Renal cortical epithelial cell (primary cell): ENCODE data around the gene TMEM50B. TPM values are rescaled to one million over a fixed set of nuclear protein-coding genes. Genes with fewer than 3 reads are reported as not detected.
A peak's percentile ranks its signal among the peaks of the same experiment; 100 is the strongest.
"Not testable (repeated sequence)": the region's sequence is repeated elsewhere in the genome, so short reads cannot be mapped to it uniquely, and the experiment has no call there.

Source experiments
- DNase-seq: peaks from one replicate; pipeline ENCODE4 v3.0.0-alpha.2; 2011; ENCODE audit warnings: low read depth
- total RNA-seq: library from RNA; depleted of rRNA; stranded (reverse); fragments of >200 nt; gene quantifications from 2 replicates; pipeline ENCODE4 v1.2.3, GENCODE V29; 2014

The TMEM50B gene
- total RNA-seq, 1 donor from 2014 or later: 50.8 TPM

DNA sequence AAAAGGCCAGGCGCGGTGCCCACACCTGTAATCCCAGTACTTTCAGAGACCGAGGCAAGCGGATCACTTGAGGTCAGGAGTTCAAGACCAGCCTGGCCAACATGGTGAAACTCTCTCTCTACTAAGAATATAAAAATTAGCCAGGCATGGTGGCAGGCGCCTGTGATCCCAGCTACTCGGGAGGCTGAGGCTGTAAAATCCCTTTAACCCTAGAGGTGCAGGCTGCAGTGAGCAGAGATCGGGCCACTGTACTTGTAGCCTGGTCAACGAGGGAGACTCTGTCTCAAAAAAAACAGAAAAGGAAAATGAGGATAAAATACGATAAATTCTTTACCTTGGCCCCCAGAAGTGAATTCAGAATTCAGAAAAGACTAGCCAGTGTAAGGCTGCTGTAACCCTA lies 1.6 kb downstream of the TMEM50B start:
- no peak for DNase-seq

- no peak for DNase-seq
Observed at GRCh38 chr21:33477066-33477465, 2.7 kb downstream of the TMEM50B start.

GRCh38 chr21:33473344-33473743 lies 6.4 kb downstream of the TMEM50B start:
- no peak for DNase-seq

- no peak for DNase-seq
Observed at GRCh38 chr21:33470701-33471100, 9.1 kb downstream of the TMEM50B start.

DNA sequence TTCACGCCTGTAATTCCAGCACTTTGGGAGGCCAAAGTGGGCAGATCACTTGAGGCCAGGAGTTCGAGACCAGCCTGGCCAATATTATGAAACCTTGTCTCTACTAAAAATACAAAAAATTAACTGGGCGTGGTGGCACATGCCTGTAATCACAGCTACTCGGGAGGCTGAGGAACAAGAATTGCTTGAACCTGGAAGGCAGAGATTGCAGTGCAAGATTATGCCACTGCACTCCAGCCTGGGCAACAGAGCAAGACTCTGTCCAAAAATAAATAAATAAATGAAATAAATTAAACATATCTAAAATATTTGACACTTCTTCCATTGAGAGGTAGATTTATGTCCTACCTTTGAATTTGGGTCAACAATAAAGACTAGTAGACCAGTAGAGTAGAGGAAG lies 10.6 kb downstream of the TMEM50B start:
- DNase-seq: not testable (repeated sequence)

DNA sequence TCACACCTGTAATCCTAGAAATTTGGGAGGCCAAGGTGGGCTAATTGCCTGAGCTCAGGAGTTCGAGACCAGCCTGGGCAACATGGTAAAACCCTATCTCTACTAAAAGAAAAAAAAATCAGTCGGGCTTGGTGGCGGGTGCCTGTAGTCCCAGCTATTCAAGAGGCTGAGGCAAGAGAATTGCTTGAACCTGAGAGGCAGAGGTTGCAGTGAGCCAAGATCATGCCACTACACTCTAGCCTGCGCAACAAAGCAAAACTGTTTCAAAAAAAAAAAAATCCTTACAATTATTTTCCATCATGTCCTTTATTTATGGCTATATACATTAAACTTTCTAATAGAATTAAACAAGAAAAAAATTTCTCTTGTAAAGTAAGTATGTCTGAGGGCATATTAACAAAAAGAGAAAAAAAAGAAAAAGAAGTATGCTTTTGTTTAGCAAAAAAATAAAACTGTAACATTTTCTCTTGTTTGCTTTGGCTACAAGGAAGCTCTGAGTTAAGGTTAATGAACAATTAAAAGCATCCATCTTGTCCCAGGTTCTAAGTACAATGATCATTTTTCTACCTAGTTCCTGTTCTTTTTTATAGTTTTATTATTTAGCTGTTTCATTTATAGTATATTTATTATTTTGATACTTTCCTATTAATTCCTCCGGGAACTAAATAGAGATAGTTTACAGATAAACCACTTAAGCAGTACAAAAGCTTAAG lies 18.1 kb downstream of the TMEM50B start:
- no peak for DNase-seq

DNA sequence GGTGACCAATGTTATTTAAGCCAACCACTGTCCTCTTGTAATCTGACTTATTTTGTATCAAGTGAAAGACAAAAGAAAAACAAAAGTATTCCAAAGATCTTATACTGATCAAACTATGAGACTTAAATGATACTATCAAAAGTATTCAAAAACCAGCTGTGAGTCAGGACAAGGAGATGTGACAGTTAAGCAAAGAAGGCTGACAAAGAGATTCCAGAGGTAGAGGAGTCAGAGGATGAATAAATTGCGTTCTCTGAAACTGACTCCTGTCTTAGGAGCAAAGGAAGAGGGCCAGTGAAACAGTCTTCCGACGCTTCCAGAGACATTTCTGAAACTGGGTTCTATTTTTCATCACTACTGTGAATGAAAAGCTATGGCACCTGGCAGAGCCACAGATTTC lies 20.9 kb downstream of the TMEM50B start:
- no peak for DNase-seq

DNA sequence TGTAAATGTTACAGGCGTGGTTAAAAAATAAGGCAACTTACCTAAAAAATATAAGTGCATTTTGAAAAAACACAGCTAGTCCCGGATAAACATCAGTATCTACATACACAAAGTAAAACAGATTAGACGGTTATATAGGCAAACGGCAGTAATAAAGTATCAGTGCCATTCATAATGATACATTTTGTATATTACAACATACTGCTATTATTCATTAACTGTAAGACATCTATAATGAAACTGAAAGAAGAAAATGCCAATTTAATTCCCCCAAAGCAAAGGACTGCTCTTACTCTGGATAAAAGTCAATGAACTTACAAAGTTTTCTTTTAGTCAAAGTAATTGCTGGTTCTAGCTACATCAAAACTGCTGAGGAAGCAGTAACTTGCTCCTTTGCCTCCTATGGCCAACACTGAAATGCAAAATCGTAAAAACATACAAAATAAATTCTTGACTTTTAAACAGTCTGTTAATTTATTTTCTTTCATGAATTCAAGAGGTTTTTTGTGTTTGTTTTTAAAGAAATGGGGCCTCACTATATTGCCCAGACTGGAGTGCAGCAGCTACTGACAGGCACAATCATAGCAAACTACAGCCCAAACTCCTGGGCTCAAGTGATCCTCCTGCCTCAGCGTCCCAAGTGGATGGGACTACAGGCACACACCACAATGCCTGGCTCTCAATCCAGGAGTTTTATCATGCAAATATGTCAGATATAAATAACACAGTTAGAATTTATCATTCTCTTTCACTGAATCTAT lies 23.9 kb downstream of the TMEM50B start:
- DNase-seq: no peak

- DNase-seq: no peak
Observed at GRCh38 chr21:33452362-33452761, 27.4 kb downstream of the TMEM50B start.

DNA sequence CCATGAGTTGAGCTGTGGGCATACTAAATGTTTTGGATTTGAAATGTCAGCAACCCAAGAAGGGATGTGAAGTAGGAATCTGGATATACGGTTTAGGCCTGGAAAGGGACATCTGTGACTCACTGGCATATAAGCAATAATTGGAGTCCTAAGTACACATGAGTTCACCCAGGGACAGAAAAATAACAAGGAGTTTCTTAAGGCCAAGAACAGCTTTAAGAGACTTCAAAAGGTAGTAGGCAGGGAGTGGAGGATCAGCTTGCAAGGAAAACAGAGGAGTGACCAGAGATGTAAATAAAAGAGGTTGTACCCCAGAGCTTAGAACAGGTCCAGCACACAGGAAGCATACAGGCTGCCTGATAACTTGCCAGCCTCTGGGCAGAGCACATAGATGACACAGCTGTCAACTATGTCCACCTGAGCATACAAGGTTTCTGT lies 28.1 kb downstream of the TMEM50B start:
- DNase-seq: peak; percentile 35

DNA sequence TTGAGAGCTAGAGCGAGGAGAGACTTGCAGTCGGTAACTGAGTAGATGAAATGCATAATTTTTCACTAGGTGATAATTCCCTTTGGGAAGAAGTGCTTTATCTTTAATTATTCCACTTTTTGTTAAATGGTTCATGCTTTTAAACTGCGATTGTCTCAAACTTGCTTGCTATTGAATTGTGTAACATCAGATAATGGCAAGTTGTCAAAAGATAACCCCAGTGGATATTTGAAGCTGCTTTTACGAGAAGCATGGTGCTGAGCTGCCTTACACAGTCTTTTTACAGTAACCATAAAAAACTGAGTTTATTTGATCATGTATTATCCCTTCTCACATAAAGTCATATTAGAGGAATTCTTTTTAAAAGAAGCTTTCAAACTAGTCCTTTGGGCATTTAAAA lies 30.2 kb downstream of the TMEM50B start:
- no peak for DNase-seq

DNA sequence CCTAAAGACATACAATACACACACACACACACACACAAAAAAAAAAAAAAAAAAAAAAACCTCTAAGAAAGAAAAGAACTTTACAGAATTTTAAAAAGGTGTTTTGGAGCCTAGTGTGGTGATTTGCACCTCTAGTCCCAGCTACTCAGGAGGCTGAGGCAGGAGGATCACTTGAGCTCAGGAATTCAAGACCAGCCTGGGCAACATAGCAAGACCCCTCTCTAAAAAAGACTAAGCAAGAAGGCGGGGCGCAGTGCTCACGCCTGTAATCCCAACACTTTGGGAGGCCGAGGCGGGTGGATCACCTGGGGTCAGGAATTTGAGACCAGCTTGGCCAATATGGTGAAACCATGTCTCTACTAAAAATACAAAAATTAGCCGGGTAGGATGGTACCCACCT lies 33.2 kb downstream of the TMEM50B start:
- not testable (repeated sequence) for DNase-seq

- no peak for DNase-seq
Observed at GRCh38 chr21:33444499-33444898, 35.3 kb downstream of the TMEM50B start.

GRCh38 chr21:33443194-33443593 lies 36.6 kb downstream of the TMEM50B start:
- no peak for DNase-seq

DNA sequence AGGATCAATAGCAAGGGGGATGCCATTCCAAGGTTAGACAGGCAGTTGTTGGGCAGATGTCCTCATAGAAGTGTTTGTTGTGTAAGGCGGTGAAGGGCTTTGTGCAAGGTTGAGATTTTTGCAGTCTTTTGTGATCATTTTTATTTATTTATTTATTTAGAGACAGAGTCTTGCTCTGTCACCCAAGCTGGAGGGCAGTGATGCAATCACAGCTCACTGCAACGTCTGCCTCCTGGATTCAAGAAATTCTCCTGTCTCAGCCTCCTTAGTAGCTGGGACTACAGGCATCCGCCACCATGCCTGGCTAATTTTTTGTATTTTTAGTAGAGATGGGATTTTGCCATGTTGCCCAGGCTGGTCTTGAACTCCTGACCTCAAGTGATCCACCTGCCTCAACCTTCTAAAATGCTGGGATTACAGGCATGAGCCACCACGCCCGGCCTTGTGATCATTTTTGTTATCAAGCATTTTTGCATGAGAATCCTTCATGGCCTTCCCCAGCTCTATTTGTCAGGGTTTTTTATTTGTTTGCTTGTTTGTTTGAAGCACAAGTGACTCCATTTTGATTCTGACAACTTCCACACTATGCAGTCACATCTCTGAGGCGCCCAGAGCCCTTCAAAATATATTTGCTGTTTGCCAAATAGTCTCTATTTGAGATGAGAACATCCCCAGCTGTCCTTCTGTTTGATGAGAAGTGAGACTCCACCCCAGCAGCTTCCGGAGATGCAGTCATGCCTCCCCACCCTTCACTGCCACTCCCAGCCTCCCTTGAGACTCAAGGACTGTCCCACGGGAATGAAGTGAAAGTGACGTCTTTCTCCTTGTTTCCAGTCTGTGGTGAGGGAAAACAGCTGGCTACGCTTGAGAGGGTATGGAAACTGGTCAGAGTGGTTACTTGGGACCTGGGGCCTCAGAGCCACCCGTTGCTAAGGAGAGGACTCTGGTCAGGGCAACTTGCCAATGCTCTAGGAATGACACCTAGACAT lies 38.0 kb downstream of the TMEM50B start:
- DNase-seq: peak; percentile 95

GRCh38 chr21:33437140-33437539 lies 42.6 kb downstream of the TMEM50B start:
- DNase-seq: no peak

- peak; percentile 94 for DNase-seq
Observed at GRCh38 chr21:33434770-33435360, 44.9 kb downstream of the TMEM50B start.

DNA sequence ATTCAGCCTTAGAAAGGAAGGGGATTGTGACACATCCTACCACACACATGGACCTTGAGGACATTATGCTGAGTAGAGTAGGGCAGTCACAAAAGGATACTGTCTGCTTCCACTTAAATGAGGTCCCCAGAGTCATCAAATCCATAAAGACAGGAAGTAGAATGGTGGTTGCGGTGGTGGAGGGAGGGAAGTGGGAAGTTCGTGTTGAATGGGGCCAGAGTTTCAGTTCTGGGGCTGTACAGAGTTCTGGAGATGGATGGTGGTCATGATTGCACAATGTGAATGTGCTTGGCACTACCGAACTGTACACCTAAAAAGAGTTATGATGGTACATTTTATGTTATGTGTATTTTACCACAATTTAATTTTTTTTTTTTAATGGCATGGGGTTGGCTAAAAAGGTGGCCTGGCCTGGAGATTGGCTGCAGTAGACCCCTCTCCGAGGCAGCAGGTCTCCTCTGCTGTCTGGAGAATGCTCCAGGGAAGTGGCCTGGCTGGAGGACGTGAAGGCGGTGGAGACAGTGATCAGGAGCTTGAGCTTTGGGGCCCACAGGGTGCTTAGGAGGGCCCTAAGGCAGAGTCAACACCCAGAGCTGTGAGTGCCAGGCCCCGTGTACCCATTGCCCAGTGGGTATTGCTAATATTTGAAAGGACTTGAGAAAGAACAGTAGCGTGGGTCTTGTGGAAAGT lies 46.2 kb downstream of the TMEM50B start:
- no peak for DNase-seq

DNA sequence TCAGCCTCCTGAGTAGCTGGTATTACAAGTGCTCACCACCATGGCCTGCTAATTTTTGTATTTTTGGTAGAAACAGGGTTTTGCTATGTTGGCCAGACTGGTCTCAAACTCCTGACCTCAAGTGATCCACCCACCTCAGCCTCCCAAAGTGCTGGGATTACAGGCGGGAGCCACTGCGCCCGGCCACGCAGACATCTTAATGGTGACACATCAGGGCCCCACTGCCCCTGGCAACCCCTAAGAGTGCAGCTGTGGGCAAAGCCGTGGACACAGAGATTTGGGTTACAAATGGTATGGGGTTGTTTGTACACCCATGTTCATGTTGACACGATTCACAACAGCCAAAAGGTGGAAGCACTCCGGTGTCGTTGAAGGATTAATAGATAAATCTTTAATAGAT lies 46.8 kb downstream of the TMEM50B start:
- no peak for DNase-seq

GRCh38 chr21:33432496-33432895 lies 47.3 kb downstream of the TMEM50B start:
- no peak for DNase-seq

GRCh38 chr21:33430858-33431257 lies 48.9 kb downstream of the TMEM50B start:
- DNase-seq: no peak
